ENCODE measurements around the gene IFT122.

Gene IFT122

DNA sequence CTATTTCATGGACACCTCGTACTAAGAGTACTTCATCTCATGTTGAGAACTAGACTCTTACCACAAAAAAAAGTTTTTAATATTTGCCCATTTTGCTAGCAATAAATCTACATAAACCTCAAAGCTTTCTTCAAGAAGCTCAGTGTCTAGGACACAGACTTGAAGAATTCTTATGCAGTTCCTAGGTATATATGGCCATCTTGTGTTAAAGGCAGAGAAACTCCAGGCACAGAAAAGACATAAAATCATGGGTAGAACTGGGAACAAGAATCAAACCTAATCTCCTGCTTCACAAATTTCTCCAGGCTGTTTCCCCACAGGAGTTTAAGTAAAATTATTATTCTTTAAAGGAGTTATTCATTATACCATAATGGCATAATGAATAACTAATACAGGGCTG lies 4.7 kb upstream of the IFT122 start:
- no peak for DNase-seq
- ATAC-seq = no peak

DNA sequence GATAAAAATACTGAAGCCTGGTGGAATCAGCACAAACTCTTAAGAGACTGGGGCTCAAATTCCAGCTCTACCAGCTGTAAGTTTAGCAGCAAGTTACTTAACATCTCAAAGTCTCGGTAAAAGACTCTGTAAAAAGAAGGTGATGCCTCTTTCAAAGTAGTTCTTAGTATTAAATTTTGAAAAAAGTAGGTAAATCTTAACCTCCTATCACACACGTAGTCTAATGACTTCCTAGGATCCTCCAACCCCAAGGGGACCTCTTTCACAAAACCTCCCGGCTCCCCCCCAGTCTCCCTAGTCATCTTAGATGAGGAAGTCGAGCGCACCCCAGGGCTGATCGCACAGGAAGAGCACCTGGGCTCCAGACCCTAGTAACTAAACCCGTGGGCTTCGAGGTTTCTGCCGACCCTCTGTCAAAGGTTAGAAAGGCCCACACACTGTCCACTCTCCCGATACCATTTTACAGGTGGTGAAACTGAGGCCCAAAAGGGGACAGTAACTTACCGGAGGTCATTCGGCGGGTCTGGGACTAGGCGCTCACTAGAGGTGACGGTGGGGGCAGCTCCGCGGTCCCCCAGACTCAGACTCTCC lies 703 bp upstream of the IFT122 start:
- ATAC-seq = no peak

DNA sequence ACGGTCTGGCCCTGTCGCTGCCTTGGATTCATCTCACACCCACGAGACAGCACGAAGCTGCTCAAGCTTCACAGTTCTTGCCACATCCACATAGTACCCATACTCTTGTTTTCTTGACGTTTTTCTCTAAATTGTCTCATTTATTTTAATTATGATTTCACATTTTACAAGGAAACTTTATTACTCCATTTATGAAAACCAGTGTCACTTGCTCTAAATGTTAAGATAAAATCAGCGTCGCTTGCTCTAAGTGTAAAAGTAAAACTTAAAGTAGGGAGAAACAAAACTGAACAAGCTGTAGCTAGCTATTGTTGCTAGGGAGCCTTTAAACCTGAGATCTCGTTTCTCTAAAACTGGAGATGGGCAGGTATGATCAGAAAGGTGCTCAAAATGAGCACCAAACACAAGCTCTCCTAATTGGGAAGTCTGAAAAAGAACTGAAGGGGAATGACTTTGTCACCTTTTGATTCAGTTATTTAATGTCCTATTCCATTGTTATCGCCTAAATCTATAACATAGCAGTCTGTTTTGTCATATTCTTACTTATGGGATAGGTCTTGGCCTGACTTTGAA lies 680 bp downstream of the IFT122 start:
- ATAC-seq = no peak

More for the DNA sequence above, 703 bp upstream of the IFT122 start:
- peak; percentile 53 for DNase-seq

DNA sequence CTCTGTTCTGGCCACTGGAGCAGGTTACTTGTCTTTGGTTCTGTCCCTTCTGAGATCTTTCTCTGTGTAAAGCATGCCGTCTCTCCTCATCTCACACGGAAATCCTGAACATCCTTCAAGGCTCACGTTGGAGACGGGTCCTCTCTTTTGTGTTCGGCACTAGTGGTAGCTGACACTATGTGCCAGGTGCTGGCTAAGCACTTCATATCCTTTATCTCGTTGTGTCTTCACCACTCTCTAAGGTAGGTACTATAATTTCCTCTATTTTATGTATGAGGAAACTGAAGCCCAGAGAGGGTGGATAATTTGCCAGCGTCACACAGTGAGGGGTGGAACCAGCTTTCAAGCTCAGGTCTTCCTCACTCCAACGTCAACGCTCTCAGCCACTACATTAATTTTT lies 1.2 kb downstream of the IFT122 start:
- DNase-seq = no peak
- no peak for ATAC-seq

More for the DNA sequence above, 680 bp downstream of the IFT122 start:
- no peak for DNase-seq

DNA sequence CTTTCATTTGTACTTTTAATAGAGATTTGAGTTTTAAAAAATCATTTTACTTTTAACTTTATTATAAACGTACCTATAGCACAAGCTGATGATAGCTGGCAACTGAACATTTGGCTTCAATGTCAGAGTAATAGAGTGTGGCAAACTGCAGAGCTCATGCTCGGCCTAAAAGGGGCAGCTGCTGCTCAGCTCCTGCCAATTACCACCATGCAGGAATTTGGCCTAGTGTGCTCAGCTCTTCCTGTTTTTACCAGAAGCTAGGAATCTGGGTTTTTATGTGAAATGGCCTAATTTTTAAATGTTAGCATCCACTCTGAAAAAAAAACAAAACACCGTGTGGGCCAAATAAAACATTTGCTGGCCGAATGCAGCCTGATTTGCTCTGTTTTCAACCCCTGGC lies 1.8 kb downstream of the IFT122 start:
- ATAC-seq (no peak), DNase-seq (no peak)

DNA sequence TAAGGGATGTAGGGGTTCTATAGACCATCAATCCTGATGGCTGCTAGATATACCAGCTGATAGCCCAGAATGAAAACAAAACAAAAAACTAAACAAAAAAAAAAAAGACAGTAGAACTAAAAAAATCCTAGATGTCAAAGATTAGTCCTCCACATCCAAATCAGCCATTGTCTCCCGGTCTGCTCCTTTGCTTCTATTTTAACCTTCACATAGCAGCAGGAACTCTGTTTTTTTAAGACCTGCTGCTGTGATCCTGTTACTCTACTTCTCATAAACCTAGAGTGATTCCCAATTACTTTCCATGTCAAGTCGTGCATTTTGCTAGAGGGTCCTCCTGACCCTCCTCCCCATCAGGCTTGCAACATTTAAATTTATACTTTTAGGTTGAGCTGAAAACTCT lies 2.5 kb downstream of the IFT122 start:
- DNase-seq (no peak), ATAC-seq (no peak)

DNA sequence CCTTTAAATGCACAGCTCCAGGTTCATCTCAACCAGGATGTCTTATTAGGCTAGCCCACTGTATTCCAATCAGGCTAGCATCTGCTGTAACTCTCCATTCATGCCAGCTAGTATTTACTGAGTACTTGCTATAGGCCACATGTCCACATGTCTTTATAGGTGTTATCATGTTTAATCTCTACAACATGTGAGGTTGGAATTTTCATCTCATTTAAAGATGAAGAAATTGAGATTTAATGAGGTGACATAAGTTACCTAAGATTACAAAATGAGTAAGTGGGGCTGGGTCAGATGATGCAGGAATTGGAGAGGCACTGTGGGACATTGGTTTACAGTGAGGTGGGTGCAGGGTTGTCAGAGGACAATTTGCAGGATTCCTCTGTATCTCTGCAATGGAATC lies 2.9 kb downstream of the IFT122 start:
- no peak for DNase-seq
- ATAC-seq = no peak

DNA sequence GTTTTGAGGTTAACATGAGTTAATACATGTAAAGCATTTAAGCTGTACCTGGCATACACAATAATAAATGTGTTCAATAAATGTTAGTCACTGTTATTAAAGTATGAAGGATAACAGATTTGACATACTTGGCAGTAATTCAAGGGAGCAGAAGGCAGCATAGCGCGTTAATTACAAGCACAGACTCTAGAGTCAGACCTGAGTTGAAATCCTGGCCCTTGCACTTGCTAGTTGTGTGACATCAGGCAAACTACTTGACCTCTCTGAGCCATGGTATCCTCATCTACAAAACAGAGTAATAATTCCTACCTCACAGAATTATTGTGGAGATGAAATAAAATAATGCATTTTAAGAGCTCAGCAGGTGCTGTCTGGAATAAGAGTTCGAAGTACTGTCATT lies 5.4 kb downstream of the IFT122 start:
- DNase-seq (no peak), ATAC-seq (no peak)

DNA sequence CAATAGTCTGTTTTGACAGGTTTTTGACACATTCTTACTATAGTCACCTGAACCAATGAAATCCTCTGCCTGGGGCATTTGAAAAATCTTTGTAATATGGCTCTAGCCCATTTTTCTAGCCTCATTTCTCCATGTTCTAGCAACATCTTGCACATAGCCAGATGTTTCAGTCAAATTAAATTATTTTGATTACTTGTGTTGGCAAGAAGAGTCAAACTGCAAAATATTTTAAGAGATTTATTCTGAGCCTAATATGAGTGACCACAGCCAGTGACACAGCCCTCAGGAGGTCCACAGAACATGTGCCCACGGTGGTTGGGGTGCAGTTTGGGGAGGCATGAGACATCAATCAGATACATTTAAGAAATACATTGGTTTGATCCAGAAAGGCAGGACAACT lies 6.9 kb downstream of the IFT122 start:
- ATAC-seq (no peak), DNase-seq (no peak)

DNA sequence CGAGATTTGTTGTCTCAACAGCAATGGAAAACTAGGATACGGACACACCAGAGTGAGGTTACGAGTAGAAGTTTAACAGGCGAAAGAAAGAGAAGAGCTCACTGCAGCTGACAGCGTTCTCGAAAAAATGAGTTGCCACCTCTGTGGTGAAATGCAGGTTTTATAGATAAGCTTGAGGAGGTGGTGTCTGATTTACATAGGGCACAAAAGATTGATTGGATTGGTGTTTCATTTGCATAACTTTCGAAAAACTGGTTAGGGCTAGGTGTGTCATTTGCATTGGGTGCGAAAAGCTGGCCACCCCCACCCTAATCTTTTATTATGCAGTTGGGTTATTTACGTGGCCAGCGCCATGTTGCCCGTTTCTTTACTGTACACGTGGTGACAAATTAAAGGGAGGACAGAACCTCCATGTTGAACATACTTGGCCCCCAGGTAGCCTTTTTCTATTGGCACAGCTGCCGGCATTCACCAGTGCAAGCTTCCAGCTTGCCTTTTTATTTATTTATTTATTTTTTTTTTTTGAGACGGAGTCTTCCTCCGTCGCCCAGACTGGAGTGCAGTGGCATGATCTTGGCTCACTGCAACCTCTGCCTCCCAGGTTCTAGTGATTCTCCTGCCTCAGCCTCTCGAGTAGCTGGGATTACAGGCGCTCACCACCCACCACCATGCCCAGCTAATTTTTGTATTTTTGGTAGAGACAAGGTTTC lies 8.3 kb downstream of the IFT122 start:
- no peak for ATAC-seq
- DNase-seq = no peak

DNA sequence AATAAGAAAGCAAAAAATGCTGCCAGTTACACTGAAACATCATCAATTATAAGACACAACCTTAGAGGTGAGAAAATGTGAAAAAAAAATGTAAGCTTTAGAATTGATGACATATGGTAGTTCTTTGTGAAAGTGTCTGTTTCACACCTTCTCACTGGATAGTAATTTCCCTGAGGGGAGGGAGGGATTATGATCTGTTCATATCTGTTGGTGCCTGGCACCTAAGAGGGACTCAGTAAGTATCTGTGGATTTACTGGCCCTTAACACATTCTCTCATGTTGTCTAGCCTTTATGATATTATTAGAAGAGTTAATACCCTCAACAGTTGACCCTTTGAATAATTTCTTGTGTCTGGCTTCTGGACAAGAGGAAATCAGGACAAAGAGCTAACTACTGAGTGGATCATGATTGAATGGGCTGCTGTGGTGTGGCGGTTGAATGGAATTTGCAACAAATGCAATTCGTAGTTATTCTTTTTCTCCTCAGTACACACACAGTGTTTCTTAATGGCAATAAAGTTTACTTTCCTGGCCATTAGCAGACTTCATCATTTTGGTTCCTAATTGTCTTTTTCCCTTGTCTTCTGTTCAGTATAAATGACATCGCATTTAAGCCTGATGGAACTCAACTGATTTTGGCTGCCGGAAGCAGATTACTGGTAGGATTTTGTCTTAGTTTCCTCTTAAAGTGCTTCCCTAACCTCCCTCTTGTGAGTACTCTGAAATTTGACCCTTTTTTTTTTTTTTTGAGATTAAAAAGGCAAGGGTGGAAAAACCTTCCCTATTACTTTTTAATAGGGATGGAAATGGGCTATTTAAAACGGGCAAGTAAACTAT lies 9.5 kb downstream of the IFT122 start:
- no peak for ATAC-seq
- DNase-seq = no peak

DNA sequence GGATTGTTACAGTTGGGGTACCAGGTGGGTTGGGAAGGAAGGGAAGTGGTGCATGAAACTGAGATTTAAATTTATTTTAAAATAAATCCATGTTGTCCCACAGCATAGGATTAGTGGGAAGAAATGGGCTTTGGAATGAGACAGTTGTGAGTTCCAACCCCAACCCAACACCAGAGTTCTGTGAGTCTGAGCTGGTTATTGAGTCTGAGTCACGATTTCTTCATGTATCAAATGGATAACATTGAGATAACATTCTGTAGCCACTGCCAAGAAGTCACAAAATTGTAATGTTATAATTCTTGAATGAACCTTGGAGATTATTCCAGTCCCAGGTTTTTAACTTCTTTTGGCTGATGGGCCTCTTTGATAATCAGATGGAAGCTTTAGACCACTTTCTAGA lies 13.7 kb downstream of the IFT122 start:
- ATAC-seq = no peak
- no peak for DNase-seq

DNA sequence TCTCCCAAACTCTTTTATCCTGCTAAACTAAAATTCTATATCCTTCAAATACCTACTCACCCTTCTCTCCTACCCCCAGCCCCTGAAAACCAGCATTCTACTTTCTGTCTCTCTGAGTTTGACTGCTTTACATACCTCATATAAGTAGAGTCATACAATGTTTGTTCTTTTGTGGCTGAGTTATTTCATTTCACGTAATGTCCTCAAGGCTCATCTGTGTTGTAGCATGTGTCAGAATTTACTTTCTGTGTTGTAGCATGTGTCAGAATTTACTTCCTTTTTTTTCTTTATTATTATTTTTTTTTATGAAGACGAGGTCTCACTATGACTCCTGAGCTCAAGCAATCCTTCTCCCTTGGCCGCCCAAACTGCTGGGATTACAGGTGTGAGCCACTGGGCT lies 20.1 kb downstream of the IFT122 start:
- no peak for DNase-seq
- ATAC-seq = no peak

DNA sequence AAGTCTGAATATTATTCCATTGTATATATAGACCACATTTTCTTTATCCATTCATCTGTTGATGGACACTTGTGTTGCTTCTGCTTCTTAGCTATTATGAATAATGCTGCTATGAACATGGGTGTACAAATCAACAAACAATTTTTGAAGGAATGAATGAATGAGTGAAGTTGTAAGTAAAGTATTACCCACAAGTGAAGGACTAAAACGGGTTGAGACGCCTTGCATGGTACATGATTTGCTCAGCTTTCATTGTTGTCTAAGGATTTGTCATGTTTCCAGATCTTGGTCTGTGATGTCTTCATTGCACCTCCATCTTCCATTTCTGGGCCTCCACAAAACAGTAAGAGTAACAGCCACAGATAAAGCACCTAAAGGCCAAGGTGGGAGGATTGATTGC lies 20.5 kb downstream of the IFT122 start:
- ATAC-seq = no peak
- no peak for DNase-seq

DNA sequence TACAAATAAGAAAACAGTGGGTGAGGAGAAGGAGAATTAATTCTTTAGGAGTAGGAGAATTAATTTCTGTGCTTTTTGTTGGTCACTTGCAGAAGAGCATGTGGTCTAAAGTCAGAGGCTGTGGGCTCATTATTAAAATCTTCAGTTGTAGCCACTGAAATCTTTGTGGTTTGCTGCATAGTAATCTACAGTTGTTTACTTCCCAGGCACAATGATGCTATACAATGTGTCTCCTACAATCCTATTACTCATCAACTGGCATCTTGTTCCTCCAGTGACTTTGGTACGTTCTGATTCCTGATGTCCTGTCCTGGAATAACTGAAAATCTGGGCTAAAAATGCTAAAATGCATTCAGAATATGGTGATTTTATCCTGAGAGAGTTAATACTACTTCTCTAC lies 21.0 kb downstream of the IFT122 start:
- no peak for ATAC-seq
- DNase-seq = no peak

DNA sequence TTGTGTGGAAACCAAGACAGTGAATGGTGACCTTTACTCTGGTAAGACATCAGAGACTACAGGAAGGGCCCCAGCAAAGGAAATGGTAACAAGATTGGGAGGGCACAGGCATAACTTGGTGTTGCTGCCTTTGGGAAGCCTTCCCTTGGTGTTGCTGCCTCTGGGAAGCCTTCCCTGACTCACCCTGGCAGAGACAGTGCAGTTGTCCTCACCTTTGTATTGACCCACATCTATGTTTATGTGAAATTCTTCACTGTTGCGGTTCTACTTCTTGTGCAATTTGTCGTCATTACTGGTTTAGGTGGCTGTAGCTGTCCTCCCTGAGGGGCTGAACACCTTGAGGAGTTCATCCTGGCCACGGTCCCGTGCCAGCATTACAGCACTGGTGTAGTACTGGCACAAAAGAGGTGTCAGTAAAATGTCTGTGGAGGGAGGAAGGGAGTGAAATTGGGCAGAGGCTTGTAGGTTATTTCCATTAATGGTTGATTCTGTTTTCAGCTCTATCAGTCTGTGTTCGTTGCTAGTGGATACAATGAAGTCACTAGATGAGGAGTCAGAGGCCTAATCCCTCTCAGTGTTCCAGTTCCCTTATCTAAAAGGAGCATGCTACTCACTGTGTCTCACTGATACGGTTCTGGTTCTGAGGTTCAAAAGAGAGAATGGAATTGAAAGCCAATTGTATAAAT lies 21.6 kb downstream of the IFT122 start:
- DNase-seq = no peak

DNA sequence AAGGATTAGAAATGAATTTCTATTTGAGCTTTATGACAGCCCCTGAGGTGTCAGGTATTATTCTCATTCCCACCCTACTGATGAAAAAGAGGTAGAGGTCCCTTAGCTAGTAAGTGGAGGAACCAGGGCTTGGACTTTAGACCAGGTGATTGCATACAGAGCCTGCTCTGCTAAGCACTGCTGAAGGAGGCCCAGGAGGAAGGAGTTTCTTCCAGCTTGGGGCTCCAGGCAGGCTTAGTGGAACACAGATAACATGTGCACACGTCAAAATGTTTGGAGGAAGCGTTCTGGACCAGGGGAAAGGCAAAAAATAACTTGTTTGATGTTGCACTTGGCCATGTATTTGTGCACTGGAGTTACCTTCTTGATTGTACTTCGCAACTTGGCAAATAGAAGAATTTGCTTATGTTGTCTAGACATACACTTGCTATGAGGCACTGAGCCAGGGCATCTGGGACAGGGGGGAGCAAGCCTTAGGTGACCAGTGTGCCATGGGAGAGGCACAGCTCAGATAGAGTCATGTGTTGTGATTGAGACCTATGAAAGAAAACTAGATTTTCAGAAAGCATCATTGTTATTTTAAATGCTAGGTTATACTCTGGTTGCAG lies 22.4 kb downstream of the IFT122 start:
- no peak for DNase-seq
- no peak for ATAC-seq

More for the DNA sequence above, 21.6 kb downstream of the IFT122 start:
- no peak for ATAC-seq

DNA sequence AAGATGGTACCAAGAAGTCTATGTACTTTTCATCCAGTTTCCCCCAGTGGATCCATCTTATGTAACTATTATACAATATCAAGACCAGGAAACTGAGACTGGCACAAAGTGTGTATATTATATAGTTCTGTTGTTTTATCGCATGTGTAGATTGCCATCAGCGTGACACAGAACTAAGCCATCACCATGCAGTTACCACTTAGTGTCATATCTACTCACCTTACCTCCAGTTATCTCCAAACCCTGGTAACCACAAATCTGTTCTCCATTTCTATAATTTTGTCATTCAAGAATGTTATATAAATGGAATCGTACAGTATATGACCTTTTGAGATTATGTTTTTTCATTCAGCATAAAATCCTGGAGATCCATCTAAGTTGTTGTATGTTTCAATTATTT lies 23.1 kb downstream of the IFT122 start:
- ATAC-seq (no peak), DNase-seq (no peak)

DNA sequence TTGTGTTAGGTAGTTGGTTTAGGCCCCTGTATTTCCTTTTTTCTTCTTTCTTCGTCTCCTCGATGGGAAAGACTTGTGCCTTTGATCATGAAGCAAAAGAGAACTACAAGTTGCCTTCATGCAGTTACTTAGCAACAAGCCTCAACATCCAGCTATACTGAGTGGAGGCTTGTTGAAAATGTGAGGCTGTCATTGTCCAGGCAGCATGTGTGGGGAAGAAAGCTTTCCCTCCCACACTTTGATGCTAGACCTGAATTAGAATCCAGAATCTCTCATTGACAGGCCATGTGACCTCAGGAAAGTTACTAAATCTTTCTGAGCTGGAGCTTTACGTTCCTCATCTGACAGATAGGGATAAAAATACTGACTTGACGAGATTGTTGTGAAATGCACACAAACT lies 23.7 kb downstream of the IFT122 start:
- no peak for DNase-seq
- ATAC-seq = no peak

DNA sequence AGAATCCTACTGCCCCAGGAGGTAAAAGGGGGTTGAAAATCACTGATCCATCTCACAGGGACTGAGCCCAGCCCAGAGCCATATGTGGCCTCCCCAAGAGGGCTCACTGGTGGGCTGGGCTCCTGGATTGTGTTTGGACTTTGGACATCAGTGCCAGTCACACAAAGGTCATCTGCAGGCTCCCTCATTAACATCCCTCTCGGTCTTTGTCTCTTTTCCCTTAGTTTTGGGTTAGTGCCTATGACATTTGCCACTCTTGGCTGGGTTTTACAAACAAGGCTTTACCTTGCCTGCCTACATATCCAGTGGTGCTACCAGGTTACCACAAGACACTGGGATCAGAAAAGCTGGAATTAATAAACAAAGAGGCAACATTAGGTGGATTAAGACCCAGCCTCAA lies 27.9 kb downstream of the IFT122 start:
- ATAC-seq (no peak), DNase-seq (no peak)

DNA sequence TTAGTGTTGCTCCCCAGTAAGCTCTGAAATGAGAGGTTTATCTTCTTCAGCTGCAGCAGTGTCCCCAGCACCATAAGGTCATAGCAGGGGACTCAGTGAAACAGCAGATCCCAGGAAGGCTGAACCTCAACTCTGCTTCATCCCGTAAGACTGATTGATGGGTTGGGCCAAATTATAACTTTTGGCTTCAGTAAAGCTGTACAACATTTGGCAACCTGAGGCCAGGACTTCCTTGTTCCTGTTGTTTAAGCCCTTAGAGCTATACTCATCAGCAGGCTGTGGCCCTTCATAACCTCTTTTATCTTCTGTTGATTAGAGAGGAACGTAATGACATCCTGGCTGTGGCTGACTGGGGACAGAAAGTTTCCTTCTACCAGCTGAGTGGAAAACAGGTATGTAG lies 29.0 kb downstream of the IFT122 start:
- no peak for DNase-seq
- ATAC-seq = no peak

DNA sequence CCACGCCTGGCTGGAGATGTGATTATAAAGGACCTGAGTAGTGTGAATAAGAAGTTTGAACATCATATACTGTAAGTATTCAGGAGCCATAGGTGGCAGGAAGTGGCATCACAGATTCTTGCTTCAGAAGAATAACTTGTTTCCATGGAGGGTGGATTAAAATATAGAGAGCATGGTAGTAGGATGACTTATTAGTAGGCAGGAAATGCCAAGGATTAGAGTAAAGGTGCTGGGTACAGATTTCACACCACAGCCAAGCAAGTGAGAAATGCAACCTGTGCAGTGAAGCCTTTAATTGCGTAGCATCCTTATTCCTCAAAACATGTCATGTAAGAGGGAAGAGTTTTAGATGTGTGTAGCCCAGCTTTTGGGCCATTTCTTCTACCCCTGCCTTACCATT lies 30.8 kb downstream of the IFT122 start:
- ATAC-seq (no peak), DNase-seq (no peak)
